HG03045 (cell line): ENCODE data around the gene NUP205.

Source experiments
- ATAC-seq: cut with Tn5 transposase; IDR thresholded peaks from one replicate; pipeline ENCODE4 v1.9.1; 2021; ENCODE audit warnings: mild to moderate bottlenecking, moderate library complexity; ENCODE audit not compliant: unreplicated experiment

NUP205 gene

GRCh38 chr7:135697276-135698049 lies 139.7 kb downstream of the NUP205 start:
- ATAC-seq, result no peak
